HL-60 (cell line): ENCODE measurements around the gene PRSS48.
"Not testable (repeated sequence)": the region's sequence is repeated elsewhere in the genome, so short reads cannot be mapped to it uniquely, and the experiment has no call there.

Experiments
- DNase-seq, 2 experiments: peaks; one replicate each; pipeline ENCODE4 v3.0.0-alpha.2; 2010 to 2020; ENCODE audit warnings: low read depth in 1 of 2, low spot score in 1 of 2
- H3K27ac ChIP-seq: fragments of 250-450 bp; sonication (Bioruptor Pico); replicated peaks from 2 replicates; pipeline ENCODE4 v1.5.1; 2020; ENCODE audit warnings: mild to moderate bottlenecking, moderate library complexity
- H3K27me3 ChIP-seq: fragments of 250-450 bp; sonication (Bioruptor Pico); 2 replicates; pipeline ENCODE4 v1.5.1; 2021; ENCODE audit warnings: mild to moderate bottlenecking, moderate library complexity; ENCODE audit not compliant: insufficient read depth, poor library complexity, severe bottlenecking
- H3K4me3 ChIP-seq: replicated peaks from 2 replicates; pipeline ENCODE4 v1.5.1; 2011; ENCODE audit warnings: mild to moderate bottlenecking, control low read depth, low read length; ENCODE audit not compliant: insufficient read depth
- GABPA ChIP-seq: IDR thresholded peaks from 2 replicates; pipeline ENCODE4 v1.6.1; 2012; ENCODE audit warnings: low read depth
- POLR2AphosphoS5 ChIP-seq: IDR thresholded peaks from 2 replicates; pipeline ENCODE4 v1.6.1; 2012; ENCODE audit warnings: low read depth
- SPI1 ChIP-seq: IDR thresholded peaks from 2 replicates; pipeline ENCODE4 v1.6.1; 2012; ENCODE audit warnings: low read depth, mild to moderate bottlenecking, borderline replicate concordance
- TF ChIP-seq, protein P1 (sequence below): IDR thresholded peaks from one replicate; pipeline ENCODE4 v1.5.1; 2011; ENCODE audit warnings: low read length, control low read depth, inconsistent platforms; ENCODE audit not compliant: insufficient read depth
- TF ChIP-seq, protein P2 (sequence below): IDR thresholded peaks from 2 replicates; pipeline ENCODE4 v1.6.1; 2012; ENCODE audit warnings: low read depth; ENCODE audit not compliant: insufficient replicate concordance

The PRSS48 gene

DNA sequence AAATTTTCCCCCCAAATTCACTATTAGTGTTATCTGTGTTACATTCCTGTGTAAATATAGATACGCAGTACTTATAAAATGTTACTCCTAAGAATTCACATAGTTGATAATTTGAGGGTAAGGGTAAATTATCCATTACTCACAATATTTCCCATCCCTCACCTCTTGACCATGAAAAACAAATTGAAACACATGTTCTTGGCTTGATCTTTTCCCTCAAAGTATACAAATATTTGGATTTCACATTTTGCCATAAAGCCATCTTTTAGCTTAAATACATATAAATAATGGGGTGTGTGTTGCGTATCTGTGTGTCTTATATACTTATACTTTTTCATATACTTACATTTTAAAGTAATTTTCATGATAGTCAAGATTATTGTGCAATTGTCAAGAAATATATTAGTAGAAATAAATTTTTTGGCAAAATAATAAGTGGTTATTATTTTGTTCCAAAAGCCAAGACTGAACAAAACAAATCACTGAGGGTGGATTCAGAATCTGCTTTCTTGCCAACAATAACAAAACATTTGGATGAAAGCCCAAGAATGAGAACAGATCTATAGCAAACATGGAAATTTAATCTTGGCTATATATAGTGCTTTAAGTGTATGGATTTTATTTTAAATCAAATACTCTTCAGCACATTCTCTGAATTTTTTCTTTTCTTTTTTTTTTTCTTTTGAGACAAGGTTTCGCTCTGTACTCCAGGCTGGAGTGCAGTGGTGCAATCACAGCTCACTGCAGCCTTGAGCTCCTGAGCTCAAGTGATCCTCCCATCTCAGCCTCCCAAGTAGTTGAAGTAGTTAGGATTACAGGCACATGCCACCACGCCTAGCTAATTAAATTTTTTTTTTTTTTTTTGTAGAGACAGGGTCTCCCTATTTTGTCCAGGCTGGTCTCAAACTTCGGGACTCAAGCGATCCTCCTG lies 48.5 kb upstream of the PRSS48 start:
- Histone ChIP-seq H3K27ac (no peak overlapping the region), H3K27me3 (peaks cover 8% of the 10 kb centered on the region), H3K4me3 (no peak overlapping the region)
- TF ChIP-seq, protein P1, sequence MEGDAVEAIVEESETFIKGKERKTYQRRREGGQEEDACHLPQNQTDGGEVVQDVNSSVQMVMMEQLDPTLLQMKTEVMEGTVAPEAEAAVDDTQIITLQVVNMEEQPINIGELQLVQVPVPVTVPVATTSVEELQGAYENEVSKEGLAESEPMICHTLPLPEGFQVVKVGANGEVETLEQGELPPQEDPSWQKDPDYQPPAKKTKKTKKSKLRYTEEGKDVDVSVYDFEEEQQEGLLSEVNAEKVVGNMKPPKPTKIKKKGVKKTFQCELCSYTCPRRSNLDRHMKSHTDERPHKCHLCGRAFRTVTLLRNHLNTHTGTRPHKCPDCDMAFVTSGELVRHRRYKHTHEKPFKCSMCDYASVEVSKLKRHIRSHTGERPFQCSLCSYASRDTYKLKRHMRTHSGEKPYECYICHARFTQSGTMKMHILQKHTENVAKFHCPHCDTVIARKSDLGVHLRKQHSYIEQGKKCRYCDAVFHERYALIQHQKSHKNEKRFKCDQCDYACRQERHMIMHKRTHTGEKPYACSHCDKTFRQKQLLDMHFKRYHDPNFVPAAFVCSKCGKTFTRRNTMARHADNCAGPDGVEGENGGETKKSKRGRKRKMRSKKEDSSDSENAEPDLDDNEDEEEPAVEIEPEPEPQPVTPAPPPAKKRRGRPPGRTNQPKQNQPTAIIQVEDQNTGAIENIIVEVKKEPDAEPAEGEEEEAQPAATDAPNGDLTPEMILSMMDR, result no peak
- no peak for TF ChIP-seq GABPA
- TF ChIP-seq SPI1, result no peak
- no peak for TF ChIP-seq POLR2AphosphoS5
- TF ChIP-seq, protein P2, sequence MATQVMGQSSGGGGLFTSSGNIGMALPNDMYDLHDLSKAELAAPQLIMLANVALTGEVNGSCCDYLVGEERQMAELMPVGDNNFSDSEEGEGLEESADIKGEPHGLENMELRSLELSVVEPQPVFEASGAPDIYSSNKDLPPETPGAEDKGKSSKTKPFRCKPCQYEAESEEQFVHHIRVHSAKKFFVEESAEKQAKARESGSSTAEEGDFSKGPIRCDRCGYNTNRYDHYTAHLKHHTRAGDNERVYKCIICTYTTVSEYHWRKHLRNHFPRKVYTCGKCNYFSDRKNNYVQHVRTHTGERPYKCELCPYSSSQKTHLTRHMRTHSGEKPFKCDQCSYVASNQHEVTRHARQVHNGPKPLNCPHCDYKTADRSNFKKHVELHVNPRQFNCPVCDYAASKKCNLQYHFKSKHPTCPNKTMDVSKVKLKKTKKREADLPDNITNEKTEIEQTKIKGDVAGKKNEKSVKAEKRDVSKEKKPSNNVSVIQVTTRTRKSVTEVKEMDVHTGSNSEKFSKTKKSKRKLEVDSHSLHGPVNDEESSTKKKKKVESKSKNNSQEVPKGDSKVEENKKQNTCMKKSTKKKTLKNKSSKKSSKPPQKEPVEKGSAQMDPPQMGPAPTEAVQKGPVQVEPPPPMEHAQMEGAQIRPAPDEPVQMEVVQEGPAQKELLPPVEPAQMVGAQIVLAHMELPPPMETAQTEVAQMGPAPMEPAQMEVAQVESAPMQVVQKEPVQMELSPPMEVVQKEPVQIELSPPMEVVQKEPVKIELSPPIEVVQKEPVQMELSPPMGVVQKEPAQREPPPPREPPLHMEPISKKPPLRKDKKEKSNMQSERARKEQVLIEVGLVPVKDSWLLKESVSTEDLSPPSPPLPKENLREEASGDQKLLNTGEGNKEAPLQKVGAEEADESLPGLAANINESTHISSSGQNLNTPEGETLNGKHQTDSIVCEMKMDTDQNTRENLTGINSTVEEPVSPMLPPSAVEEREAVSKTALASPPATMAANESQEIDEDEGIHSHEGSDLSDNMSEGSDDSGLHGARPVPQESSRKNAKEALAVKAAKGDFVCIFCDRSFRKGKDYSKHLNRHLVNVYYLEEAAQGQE, result no peak
- DNase-seq, result no peak

DNA sequence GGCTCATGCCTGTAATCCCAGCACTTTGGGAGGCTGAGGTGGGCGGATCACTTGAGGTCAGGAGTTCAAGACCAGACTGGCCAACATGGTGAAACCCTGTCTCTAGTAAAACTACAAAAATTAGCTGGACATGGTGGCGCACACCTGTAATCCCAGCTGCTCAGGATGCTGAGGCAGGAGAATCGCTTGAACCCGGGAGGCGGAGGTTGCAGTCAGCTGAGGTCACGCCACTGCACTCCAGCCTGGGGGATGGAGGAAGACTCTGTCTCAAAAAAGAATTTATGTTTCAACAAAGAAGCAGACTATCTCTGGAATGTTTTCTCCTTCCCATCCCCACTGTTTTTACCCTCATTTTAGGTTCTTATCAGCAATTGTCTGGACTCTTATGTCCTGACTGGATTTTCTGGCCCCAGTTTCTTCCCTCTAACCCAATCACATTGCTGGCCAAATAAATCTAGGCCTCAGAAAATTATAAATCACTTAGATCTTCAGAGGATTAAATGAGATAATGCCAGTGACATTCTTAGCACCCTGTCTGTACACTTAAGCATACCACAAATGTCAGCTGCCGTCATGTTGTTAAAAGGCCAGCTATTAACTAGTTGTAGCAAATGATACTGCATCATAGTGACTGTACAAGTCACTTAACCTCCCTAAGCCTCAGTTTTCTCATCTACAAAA lies 44.9 kb upstream of the PRSS48 start:
- no peak for TF ChIP-seq GABPA
- TF ChIP-seq, protein P1, result no peak
- TF ChIP-seq, protein P2, result no peak
- no peak for TF ChIP-seq SPI1
- TF ChIP-seq POLR2AphosphoS5, result no peak
- Histone ChIP-seq H3K27ac (no peak overlapping the region), H3K4me3 (no peak overlapping the region), H3K27me3 (peaks cover 8% of the 10 kb centered on the region)
- no peak for DNase-seq

DNA sequence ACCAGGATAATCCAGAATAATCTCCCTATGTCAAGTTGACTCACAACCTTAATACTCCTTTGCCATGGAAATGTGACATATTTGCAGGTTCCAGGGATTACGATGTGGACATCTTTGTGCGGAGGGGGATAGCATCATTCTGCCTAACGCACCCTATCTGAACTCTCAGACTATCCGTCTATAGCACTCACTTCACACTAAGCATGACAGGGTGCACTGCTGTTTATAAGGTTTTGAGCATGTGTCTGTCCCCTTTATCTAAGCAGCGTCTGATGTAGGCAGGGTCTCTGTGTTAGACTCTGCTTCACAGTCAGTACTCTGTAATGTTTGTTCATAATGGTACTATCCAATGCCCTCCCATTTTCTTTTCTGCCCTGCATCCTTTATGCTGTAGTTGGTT lies 43.4 kb upstream of the PRSS48 start:
- DNase-seq, result no peak
- TF ChIP-seq POLR2AphosphoS5 (no peak), SPI1 (no peak), GABPA (no peak)
- TF ChIP-seq, protein P2, result no peak
- TF ChIP-seq, protein P1, result no peak
- Histone ChIP-seq H3K27me3 (peaks cover 4% of the 10 kb centered on the region), H3K27ac (no peak overlapping the region), H3K4me3 (no peak overlapping the region)

DNA sequence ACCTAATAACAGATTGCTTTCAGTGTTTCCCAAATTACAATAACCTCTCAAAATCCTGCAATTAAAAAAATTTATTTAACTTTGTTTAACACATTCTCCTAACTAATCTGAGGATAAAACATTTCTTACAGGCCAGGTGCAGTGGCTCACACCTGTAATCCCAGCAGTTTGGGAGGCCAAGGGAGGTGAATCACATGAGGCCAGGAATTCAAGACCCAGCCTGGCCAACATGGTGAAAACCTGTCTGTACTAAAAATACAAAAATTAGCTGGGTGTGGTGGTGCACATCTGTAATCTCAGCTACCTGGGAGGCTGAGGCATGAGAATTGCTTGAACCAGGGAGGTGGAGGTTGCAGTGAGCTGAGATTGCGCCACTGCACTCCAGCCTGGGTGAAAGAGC lies 41.6 kb upstream of the PRSS48 start:
- not testable (repeated sequence) for H3K27ac ChIP-seq, H3K27me3 ChIP-seq, DNase-seq, H3K4me3 ChIP-seq
